Eye (tissue), 1 donor: ENCODE data around the gene YIF1A.

Experiments
- DNase-seq: peaks from one replicate; pipeline ENCODE4 v3.0.0-alpha.2; 2015

Gene YIF1A

DNA sequence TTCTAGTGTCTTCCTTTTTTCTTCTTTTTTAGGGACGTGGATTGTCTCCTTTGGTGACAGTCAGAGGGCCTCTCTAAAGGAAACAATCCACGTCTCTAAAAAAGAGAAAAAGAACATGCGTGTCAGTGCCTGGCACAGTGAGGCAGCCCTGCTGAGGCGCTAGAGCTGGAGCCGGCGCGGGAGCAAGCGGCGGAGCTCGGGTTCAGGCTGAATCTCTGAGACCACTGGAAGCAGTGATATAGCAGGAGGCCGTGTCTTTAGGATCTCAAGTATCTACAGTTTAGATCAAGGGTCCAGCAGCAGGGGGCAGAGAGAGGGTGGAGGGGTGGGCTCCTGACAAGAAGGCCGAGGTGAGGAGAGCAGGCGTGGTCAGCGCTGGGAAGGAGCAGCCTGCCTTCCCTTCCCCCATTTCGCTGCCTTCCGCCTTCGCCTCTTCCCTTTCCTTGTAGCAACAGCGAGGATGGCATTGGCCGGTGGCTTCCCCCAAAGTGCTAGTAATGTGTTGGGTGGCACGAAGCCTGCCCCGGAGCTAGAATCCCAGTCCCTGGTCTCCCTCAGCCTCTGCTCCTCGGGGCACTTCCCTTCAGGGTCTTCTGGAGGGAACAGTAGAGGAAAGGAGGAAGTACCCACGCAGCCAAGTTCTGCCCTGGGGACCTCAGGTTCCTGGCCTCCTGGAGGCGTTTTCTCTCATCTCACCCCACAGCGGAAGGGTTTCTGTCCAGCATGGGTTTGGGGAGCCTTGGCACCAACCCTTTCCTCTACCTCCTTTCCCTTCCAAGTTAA is 48.8 kb downstream of the YIF1A start:
- DNase-seq: no peak

DNA sequence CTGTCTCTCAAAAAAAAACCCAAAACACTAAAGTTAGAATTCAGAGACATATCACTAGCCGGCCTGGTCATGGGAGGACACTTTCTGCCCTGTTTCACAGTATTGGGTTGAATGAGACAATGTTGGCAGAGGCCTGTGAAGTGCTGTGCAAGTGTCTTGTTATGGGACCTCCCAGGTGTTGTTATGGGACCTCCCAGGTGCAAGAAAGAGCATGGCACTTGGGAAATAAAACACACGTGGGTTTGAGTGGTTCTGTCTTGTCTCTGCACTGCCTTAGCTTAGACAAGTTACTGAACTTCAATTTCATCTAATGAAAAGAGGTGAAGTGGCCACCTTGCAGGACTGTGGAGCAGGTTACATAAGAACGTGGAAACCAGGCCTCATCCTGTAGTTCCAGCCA is 49.4 kb downstream of the YIF1A start:
- no peak for DNase-seq

- DNase-seq: no peak
These were observed 50.0 kb downstream of the YIF1A start for GRCh38 chr11:66238786-66239413.

DNA sequence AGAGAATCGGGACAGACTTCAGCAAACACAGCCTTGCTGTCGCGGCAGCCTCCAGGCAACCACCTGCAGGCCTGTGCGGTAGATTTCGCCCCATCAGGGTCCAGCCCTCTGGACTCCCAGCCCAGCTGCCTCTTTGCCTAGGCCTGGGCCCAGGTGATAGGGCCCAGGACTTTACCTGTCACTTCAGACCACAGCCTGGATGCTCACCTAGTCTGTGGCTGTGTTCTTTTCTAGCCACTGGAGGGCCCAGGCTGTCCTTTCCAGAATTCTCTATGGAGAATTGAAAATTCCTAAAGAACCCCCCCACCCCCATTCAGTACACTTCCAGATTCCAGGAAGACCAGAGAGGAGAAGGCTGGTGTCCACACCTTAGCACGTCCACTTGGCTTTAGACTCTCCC is 51.1 kb downstream of the YIF1A start:
- DNase-seq: no peak

- DNase-seq: no peak
These were observed 53.8 kb downstream of the YIF1A start for GRCh38 chr11:66235141-66235540.
